ENCODE data around the gene PTPRE.
A peak's percentile ranks its signal among the peaks of the same experiment; 100 is the strongest.

The PTPRE gene

DNA sequence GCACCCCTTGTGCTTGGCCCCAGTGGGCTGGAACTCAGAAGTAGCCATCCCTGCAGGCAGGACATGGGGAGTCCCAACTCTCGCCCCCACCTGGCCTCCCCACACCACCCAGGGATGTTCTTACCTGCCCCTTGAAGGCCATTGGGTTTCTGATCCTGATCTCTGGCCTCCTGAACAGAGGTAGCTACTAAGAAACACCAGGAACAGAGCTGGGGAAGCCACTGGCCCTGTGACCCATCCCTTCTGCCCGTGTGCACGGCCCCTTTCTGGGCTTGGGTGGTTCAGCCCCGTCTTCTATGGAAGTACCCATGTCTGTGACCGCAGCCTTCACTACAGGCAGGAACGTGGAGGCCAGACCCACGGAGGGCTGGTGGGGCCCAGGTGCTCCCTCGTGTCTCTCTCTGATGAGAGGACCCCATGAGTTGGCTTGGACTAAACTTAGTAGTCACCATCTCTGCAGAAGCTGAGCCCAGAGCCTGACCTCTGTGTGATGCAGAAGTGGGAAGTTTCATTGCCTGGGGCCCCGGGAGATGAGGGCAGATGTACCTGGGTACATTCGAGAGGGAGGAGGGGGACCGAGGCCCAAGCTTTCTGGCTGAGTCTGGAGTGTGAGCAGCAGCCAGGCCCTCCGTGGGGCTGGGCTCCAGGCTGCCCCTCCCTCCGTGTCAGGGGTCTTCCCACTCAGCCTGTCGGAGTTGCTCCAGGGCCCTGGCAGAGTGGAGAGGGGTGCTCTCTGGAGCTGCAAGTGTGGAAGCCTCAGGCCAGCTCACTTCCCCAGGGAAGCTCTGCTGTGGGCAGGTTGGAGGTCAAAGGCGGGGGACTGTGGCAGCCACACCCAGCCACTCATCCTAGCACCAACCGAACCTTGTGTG is 138.3 kb downstream of the PTPRE start:
- peaks cover 38% of the 10 kb centered on the region for H3K4me1 ChIP-seq (ENCODE audit: low read length)
- TF ChIP-seq CTCF (IDR thresholded peaks at IDR 0.05; ENCODE audit: low read depth, low read length), result no peak
- TF ChIP-seq EZH2phosphoT487 (IDR thresholded peaks at IDR 0.05; ENCODE audit: low read depth), result no peak
- H3K9ac ChIP-seq (ENCODE audit: low read length), result peak overlapping the region; percentile 45; the same call in 1 of the 2 replicates
- H3K27me3 ChIP-seq (ENCODE audit: low read depth, low read length), result no peaks in the 10 kb centered on the region
- peaks cover under 1% of the 10 kb centered on the region; the same call in 1 of the 2 replicates for H4K20me1 ChIP-seq (ENCODE audit: insufficient read depth, low read length)
- H3K9me3 ChIP-seq (ENCODE audit: insufficient read depth, low read length), result no peaks in the 10 kb centered on the region
- H3K79me2 ChIP-seq (ENCODE audit: low read length), result peaks cover 38% of the 10 kb centered on the region
- H2AFZ ChIP-seq (ENCODE audit: low read depth, low read length), result no peak overlapping the region; the same call in 1 of the 2 replicates
- peak overlapping the region; percentile 44; the same call in 1 of the 2 replicates for H3K4me3 ChIP-seq (ENCODE audit: low read length)
- peak overlapping the region; percentile 94 for H3K4me2 ChIP-seq (ENCODE audit: low read length)
- peaks cover 12% of the 10 kb centered on the region for H3K36me3 ChIP-seq (replicated peaks; ENCODE audit: low read depth, low read length)
- peak overlapping the region; percentile 49 for H3K27ac ChIP-seq (ENCODE audit: low read length)

DNA sequence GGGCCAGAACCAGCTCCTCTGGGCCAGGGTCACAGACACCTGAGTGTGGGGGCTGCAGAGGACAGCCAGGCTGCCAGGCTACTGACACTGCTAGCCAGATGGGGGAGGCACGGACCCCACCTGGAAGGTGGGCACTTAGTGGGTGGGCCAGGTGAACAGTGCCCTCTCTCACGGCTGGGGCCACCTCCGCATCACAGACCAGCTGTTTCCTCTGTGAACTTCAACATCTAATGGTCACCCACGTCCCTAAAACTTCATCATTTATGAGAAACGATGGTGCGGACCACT is 138.9 kb downstream of the PTPRE start:
- H2AFZ ChIP-seq (ENCODE audit: low read depth, low read length), result no peak overlapping the region
- H3K36me3 ChIP-seq (replicated peaks; ENCODE audit: low read depth, low read length), result peaks cover 17% of the 10 kb centered on the region
- H3K4me2 ChIP-seq (ENCODE audit: low read length), result peak overlapping the region; percentile 94
- H3K4me3 ChIP-seq (ENCODE audit: low read length), result peak overlapping the region; percentile 44; the same call in 1 of the 2 replicates
- peak overlapping the region; percentile 49 for H3K27ac ChIP-seq (ENCODE audit: low read length)
- H3K4me1 ChIP-seq (ENCODE audit: low read length), result peaks cover 44% of the 10 kb centered on the region
- H3K27me3 ChIP-seq (ENCODE audit: low read depth, low read length), result no peaks in the 10 kb centered on the region
- H3K9me3 ChIP-seq (ENCODE audit: insufficient read depth, low read length), result no peaks in the 10 kb centered on the region
- peaks cover 44% of the 10 kb centered on the region for H3K79me2 ChIP-seq (ENCODE audit: low read length)
- TF ChIP-seq CTCF (IDR thresholded peaks at IDR 0.05; ENCODE audit: low read depth, low read length), result no peak
- TF ChIP-seq EZH2phosphoT487 (IDR thresholded peaks at IDR 0.05; ENCODE audit: low read depth), result no peak
- H4K20me1 ChIP-seq (ENCODE audit: insufficient read depth, low read length), result peaks cover 7% of the 10 kb centered on the region
- peak overlapping the region; percentile 45; the same call in 1 of the 2 replicates for H3K9ac ChIP-seq (ENCODE audit: low read length)

GRCh38 chr10:128046156-128046952 is 139.5 kb downstream of the PTPRE start:
- peak overlapping the region; percentile 81 for H3K27ac ChIP-seq (ENCODE audit: low read length)
- peak overlapping the region; percentile 94 for H3K4me2 ChIP-seq (ENCODE audit: low read length)
- H3K4me3 ChIP-seq (ENCODE audit: low read length), result peak overlapping the region; percentile 96
- H3K27me3 ChIP-seq (ENCODE audit: low read depth, low read length), result no peaks in the 10 kb centered on the region
- H3K79me2 ChIP-seq (ENCODE audit: low read length), result peaks cover 50% of the 10 kb centered on the region
- peak overlapping the region; percentile 80 for H3K9ac ChIP-seq (ENCODE audit: low read length)
- peaks cover 11% of the 10 kb centered on the region for H4K20me1 ChIP-seq (ENCODE audit: insufficient read depth, low read length)
- no peak overlapping the region for H2AFZ ChIP-seq (ENCODE audit: low read depth, low read length)
- TF ChIP-seq EZH2phosphoT487 (IDR thresholded peaks at IDR 0.05; ENCODE audit: low read depth) (no peak), CTCF (IDR thresholded peaks at IDR 0.05; ENCODE audit: low read depth, low read length) (no peak)
- peaks cover 22% of the 10 kb centered on the region for H3K36me3 ChIP-seq (replicated peaks; ENCODE audit: low read depth, low read length)
- H3K4me1 ChIP-seq (ENCODE audit: low read length), result peaks cover 47% of the 10 kb centered on the region
- H3K9me3 ChIP-seq (ENCODE audit: insufficient read depth, low read length), result no peaks in the 10 kb centered on the region

- peak overlapping the region; percentile 96 for H3K4me3 ChIP-seq (ENCODE audit: low read length)
- no peaks in the 10 kb centered on the region for H3K27me3 ChIP-seq (ENCODE audit: low read depth, low read length)
- H3K9me3 ChIP-seq (ENCODE audit: insufficient read depth, low read length), result no peaks in the 10 kb centered on the region
- peaks cover 14% of the 10 kb centered on the region for H4K20me1 ChIP-seq (ENCODE audit: insufficient read depth, low read length)
- H3K27ac ChIP-seq (ENCODE audit: low read length), result peak overlapping the region; percentile 81
- peaks cover 27% of the 10 kb centered on the region for H3K36me3 ChIP-seq (replicated peaks; ENCODE audit: low read depth, low read length)
- H3K4me1 ChIP-seq (ENCODE audit: low read length), result peaks cover 52% of the 10 kb centered on the region
- H3K4me2 ChIP-seq (ENCODE audit: low read length), result peak overlapping the region; percentile 94
- H3K9ac ChIP-seq (ENCODE audit: low read length), result peak overlapping the region; percentile 80
- H2AFZ ChIP-seq (ENCODE audit: low read depth, low read length), result no peak overlapping the region
- H3K79me2 ChIP-seq (ENCODE audit: low read length), result peaks cover 55% of the 10 kb centered on the region
- TF ChIP-seq CTCF (IDR thresholded peaks at IDR 0.05; ENCODE audit: low read depth, low read length) (no peak), EZH2phosphoT487 (IDR thresholded peaks at IDR 0.05; ENCODE audit: low read depth) (no peak)
Observed at GRCh38 chr10:128046953-128047290, 140.0 kb downstream of the PTPRE start.
